Measurements from ENCODE around the gene ZNF474. TPM values are rescaled to one million over a fixed set of nuclear protein-coding genes. Genes with fewer than 3 reads are reported as not detected.

ZNF474 gene
- total and polyA plus RNA-seq, 2 of the 8 experiments (the other 6 are each of a cell fraction or from before 2014, with no cell fraction given) = not detected

DNA sequence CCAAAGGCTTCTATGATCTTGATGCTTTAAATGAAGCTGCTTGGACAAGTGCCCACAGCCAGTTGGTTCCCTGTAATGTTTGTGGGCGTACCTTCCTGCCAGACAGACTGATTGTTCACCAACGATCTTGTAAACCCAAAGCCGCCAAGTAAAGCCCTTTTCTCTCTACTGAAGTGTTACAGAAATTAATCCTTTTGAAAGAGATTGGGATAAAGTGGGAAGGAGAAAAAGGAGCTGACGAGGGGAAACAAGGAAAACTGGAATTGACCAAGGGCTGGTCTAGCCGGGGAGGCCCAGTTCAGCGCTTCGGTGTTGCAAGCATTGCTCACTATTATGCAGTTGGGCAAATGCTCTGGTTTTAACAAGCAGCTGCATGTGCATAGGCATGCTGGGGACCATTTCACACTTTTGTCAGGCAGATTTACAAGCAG, 53.2 kb downstream of the ZNF474 start (continued):
- TF ChIP-seq MAFK (IDR thresholded peaks at IDR 0.05; ENCODE audit: low read depth, low read length) (no peak), YY1 (IDR thresholded peaks at IDR 0.05; ENCODE audit: low read depth, low read length) (no peak), CHD1 (IDR thresholded peaks at IDR 0.05; ENCODE audit: low read depth, low read length) (no peak), KDM4A (IDR thresholded peaks at IDR 0.05; ENCODE audit: low read depth, low read length, severe bottlenecking) (no peak), BRCA1 (IDR thresholded peaks at IDR 0.05; ENCODE audit: low read depth, low read length) (no peak), RBBP5 (IDR thresholded peaks at IDR 0.05; ENCODE audit: borderline replicate concordance, low read depth, low read length) (no peak), KDM1A (IDR thresholded peaks at IDR 0.05; ENCODE audit: borderline replicate concordance, low read length) (no peak), ASH2L (IDR thresholded peaks at IDR 0.05; ENCODE audit: low read length) (no peak)

Measured in H1 (cell line).